HPDE6-E6E7 (cell line): Measurements from ENCODE around the gene GALNT11.

Source experiments
- DNase-seq: peaks from one replicate; pipeline ENCODE4 v3.0.0; 2011; ENCODE audit warnings: missing footprints; ENCODE audit errors: extremely low spot score

Gene GALNT11

DNA sequence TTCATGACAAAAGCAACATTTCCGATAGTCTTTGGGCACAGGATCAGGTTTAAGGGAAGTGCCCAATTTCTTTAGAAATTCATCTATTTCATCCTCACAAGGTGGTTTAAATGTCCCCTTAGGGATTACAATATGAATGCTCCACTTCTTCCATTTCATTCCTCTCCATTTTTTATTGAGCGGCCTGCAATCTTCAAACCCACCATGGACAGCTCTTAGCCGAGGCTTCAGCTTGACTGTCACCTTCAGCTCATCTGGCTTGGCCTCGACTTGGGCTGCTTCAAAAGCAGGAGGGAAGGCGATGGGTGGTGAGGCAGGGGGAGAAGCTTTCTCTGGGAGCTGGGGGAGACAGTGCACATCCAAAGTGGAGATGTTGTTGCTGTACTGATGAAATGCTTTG, 123.2 kb downstream of the GALNT11 start:
- DNase-seq = no peak

DNA sequence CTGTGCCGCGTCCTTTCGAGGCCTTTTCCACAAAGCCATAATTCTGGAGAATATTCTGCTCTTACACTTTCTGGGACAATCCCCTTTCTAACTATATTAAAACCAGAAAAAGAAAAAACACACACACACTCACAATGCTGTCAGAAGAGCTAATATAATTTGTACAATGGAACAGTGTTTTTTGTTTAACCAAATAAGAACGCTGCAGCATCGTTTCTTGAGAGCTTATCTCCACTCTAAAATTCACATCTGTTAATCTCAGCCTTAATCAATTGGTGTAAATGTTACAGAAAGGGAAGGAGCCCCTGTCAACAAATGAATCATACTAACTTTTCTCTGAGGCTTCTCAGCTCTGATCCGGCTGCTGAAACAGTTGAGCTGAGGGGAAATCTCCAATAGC, 123.9 kb downstream of the GALNT11 start:
- DNase-seq = no peak

DNA sequence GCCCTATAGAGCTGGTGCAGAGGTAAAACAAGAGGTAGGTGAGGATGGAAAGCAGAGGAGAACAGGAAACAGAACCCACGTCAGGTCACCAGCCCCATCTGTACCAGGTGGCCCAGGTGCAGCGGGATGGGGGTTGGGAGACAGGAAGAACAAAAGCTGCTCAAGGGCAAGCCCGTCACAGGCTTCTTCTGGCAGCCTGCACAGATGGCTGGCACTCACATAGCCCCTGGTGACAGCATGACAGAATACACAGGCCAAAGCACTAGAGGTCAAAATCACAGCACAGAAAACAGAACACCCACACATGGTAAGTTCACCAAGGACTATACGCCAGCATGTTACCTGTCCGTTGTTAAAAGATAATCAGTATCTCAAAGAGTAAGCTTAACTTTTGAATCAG, 126.8 kb downstream of the GALNT11 start:
- DNase-seq = no peak

DNA sequence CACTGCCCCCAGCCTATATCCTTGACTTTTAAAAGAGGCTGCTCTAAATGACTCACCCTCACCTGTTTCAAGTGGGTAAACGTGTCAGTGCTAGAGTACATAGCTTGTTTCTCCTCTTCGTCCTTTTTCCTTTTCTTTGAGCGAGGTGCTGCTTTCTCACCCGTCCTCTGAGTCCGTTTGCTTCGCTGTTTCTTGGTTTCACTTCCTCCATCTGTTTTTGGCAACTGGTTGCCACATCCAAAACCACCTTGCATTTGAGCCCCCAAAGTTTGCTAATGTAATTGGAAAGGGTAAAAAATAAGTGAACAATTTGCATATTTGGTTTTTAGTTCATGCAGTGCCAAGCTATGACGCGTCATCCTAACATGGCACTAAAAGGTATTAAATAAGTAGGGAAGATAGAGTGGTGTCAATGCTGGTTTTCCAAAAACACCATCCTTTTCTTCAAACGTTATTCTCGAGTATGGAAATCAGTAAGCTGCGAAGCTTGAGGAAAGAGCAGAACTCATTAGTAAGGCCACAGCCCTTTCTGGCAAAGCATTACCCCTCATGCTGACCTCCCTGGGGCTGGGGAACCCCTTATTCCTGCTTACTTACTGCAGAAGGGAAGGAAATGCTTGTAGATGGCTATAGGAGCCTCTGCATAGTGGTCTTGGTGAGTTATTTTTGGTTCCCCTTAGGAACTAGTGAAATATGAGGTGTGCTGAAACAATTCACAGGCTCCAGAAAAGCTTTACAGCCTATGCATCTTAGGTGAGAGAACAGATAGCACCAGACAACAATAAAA, 133.5 kb downstream of the GALNT11 start:
- no peak for DNase-seq

DNA sequence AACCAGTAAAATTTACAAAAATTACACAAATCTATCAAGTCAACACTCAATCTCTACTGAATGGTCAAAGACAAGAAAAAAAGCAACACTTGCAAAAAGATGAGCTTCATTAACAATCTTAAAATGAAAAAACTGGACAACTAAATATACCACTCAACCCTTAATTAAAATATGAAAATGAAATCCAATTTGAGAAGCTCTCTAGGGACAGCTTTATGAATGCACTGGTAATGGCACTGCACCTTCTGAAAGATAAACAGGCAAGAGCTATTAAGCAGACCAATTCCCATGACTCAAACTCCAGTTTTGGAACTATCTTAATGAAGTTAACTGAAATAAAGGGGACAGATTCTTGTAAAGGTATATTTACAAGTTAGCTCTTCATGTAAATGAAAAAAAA, 135.7 kb downstream of the GALNT11 start:
- no peak for DNase-seq

DNA sequence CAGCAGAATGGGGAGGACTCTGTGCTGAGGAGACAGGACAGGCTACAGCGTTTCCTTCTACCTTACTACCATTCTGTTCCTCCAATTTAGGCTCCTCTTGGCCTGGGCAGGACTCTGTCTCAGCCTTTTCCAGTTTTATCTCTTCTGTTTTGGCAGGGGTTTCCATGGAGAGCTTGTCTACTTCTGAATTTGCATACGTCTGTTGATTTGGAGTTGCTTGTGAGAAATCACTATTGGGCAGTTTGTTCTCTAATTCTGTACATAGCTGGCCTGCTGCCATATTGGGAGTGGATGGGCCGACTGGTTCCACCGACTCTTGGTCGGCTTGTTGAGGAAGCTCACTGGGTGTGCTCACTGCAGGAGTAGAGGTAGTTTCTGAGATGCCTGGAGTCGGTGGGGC, 136.8 kb downstream of the GALNT11 start:
- DNase-seq = no peak
